OCI-LY7 (cell line): ENCODE data around the gene VMO1. TPM values are rescaled to one million over a fixed set of nuclear protein-coding genes. Genes with fewer than 3 reads are reported as not detected.

Source experiments
- BruUV-seq: library from RNA; stranded (reverse); fragments of 400-500 nt; replicated peaks from 2 replicates; lab custom pipeline; 2021; lab: Mats Ljungman, UMichigan
- CTCF ChIA-PET: fragments of 300-600 bp; sonication (Branson Sonifier 250); formaldehyde crosslinking; loops from one replicate; lab custom pipeline; 2022; ENCODE audit warnings: antibody characterized with exemption; ENCODE audit not compliant: unreplicated experiment; lab: Charles Lee
- POLR2A ChIA-PET: fragments of 300-600 bp; sonication (Branson Sonifier 250); formaldehyde crosslinking; loops from one replicate; lab custom pipeline; 2022; ENCODE audit warnings: antibody characterized with exemption; lab: Charles Lee
- DNase-seq: peaks from one replicate; pipeline ENCODE4 v3.0.0-alpha.2; 2015; ENCODE audit warnings: low spot score
- H2AFZ ChIP-seq: fragments of 200-600 bp; sonication (generic), shearing (Covaris generic); 2 replicates; pipeline ENCODE4 v1.6.1; 2014; ENCODE audit warnings: mild to moderate bottlenecking, antibody characterized with exemption, low read length, moderate library complexity
- H3K27ac ChIP-seq: fragments of 200-600 bp; sonication (generic); 2 replicates; pipeline ENCODE4 v1.5.1; 2014; ENCODE audit warnings: mixed run types, low read depth, mild to moderate bottlenecking, moderate library complexity, low read length, inconsistent platforms; ENCODE audit not compliant: poor library complexity, severe bottlenecking
- H3K36me3 ChIP-seq: fragments of 200-600 bp; sonication (generic); 2 replicates; pipeline ENCODE4 v1.6.1; 2014; ENCODE audit warnings: mild to moderate bottlenecking, antibody characterized with exemption, low read length, moderate library complexity, mixed read lengths; ENCODE audit not compliant: insufficient read depth
- H3K4me1 ChIP-seq: fragments of 200-600 bp; sonication (generic); 2 replicates; pipeline ENCODE4 v1.5.1; 2014; ENCODE audit warnings: mild to moderate bottlenecking, low read length; ENCODE audit not compliant: insufficient read depth, poor library complexity, severe bottlenecking
- H3K4me2 ChIP-seq: fragments of 200-600 bp; sonication (generic); 2 replicates; pipeline ENCODE4 v1.6.1; 2014; ENCODE audit warnings: mild to moderate bottlenecking, low read length
- H3K4me3 ChIP-seq: fragments of 200-600 bp; sonication (generic); 2 replicates; pipeline ENCODE4 v1.5.1; 2014; ENCODE audit warnings: mild to moderate bottlenecking, low read depth, low read length; ENCODE audit not compliant: poor library complexity, severe bottlenecking
- H3K79me2 ChIP-seq: fragments of 200-600 bp; sonication (generic); 2 replicates; pipeline ENCODE4 v1.6.1; 2016; ENCODE audit warnings: low read depth, mild to moderate bottlenecking, low read length, moderate library complexity, mixed read lengths; ENCODE audit not compliant: insufficient read depth
- H3K9me2 ChIP-seq: fragments of 200-600 bp; sonication (generic); 2 replicates; pipeline ENCODE4 v1.6.1; 2016; ENCODE audit warnings: mild to moderate bottlenecking, low read length, mixed read lengths; ENCODE audit not compliant: insufficient read depth
- H3K9me3 ChIP-seq: fragments of 200-600 bp; sonication (generic); 2 replicates; pipeline ENCODE4 v1.6.1; 2014; ENCODE audit warnings: mild to moderate bottlenecking, mixed run types, low read length, mixed read lengths
- H4K20me1 ChIP-seq: fragments of 200-600 bp; sonication (generic); 2 replicates; pipeline ENCODE4 v1.6.1; 2014; ENCODE audit warnings: mild to moderate bottlenecking, antibody characterized with exemption, low read length, moderate library complexity, mixed read lengths; ENCODE audit not compliant: insufficient read depth
- EZH2phosphoT487 ChIP-seq: fragments of 200-600 bp; sonication (generic); IDR thresholded peaks from 2 replicates; pipeline ENCODE4 v1.6.1; 2018; ENCODE audit warnings: low read depth, borderline replicate concordance, mild to moderate bottlenecking, mixed run types, antibody characterized with exemption, low read length, moderate library complexity, mixed read lengths
- intact Hi-C: fragments of 100-400 bp; cut with micrococcal nuclease; formaldehyde crosslinking; loops from one replicate; pipeline ENCODE4 v1.10.0; 2022; ENCODE audit not compliant: unreplicated experiment
- total RNA-seq, 2 experiments: library from RNA; depleted of rRNA in 1 of 2; stranded (reverse); fragments of >200 nt in 1 of 2; shearing (Covaris generic) in 1 of 2; gene quantifications; 2 replicates each; pipeline ENCODE4 v1.2.3, GENCODE V29; 2014 to 2022
- TF ChIP-seq, protein P1 (sequence below): fragments of 200-600 bp; sonication (generic); conservative IDR thresholded peaks from 2 replicates; pipeline ENCODE4 v1.5.1; 2014; ENCODE audit warnings: mild to moderate bottlenecking, antibody characterized with exemption, low read length, moderate library complexity, mixed read lengths

Gene VMO1
- total RNA-seq, 2 experiments from 2014 or later, result not detected

GRCh38 chr17:4796552-4796920, 10.4 kb upstream of the VMO1 start:
- Histone ChIP-seq H3K4me1 (peaks cover 6% of the 10 kb centered on the region), H3K36me3 (peaks cover 23% of the 10 kb centered on the region; the same call in 1 of the 2 replicates), H3K79me2 (peaks cover 16% of the 10 kb centered on the region; the same call in 1 of the 2 replicates), H2AFZ (peak overlapping the region; percentile 76; the same call in 1 of the 2 replicates), H3K9me2 (no peaks in the 10 kb centered on the region), H3K27ac (peak overlapping the region; percentile 37), H3K9me3 (no peaks in the 10 kb centered on the region; the same call in 1 of the 2 replicates), H3K4me3 (peak overlapping the region; percentile 85), H4K20me1 (no peaks in the 10 kb centered on the region), H3K4me2 (peak overlapping the region; percentile 78)
- ChIA-PET POLR2A (interaction anchor here (0.7 kb wide), 1 partner anchor 674 kb away, joined by 5 read pairs; no protein-coding TSS in a partner anchor), CTCF (no interaction called here)
- intact Hi-C loops, result loop anchor here (1.0 kb wide), 1 partner anchor 11 kb away; the partner anchor contains the start of gene PLD2
- TF ChIP-seq, protein P1, sequence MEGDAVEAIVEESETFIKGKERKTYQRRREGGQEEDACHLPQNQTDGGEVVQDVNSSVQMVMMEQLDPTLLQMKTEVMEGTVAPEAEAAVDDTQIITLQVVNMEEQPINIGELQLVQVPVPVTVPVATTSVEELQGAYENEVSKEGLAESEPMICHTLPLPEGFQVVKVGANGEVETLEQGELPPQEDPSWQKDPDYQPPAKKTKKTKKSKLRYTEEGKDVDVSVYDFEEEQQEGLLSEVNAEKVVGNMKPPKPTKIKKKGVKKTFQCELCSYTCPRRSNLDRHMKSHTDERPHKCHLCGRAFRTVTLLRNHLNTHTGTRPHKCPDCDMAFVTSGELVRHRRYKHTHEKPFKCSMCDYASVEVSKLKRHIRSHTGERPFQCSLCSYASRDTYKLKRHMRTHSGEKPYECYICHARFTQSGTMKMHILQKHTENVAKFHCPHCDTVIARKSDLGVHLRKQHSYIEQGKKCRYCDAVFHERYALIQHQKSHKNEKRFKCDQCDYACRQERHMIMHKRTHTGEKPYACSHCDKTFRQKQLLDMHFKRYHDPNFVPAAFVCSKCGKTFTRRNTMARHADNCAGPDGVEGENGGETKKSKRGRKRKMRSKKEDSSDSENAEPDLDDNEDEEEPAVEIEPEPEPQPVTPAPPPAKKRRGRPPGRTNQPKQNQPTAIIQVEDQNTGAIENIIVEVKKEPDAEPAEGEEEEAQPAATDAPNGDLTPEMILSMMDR, result no peak
- TF ChIP-seq EZH2phosphoT487, result no peak
- no TSS peak for BruUV-seq
- no peak for DNase-seq

- H3K9me2 ChIP-seq, result no peaks in the 10 kb centered on the region
- CTCF ChIA-PET, result no interaction called here
- no peaks in the 10 kb centered on the region; the same call in 1 of the 2 replicates for H3K9me3 ChIP-seq
- intact Hi-C loops, result no loop called here
- peaks cover 16% of the 10 kb centered on the region; the same call in 1 of the 2 replicates for H3K79me2 ChIP-seq
- peaks cover 13% of the 10 kb centered on the region for H3K4me1 ChIP-seq
- H3K4me2 ChIP-seq, result no peak overlapping the region
- TF ChIP-seq, protein P1, result no peak
- no peak for TF ChIP-seq EZH2phosphoT487
- no TSS peak for BruUV-seq
- H2AFZ ChIP-seq, result peak overlapping the region; percentile 76
- no peak overlapping the region for H3K27ac ChIP-seq
- H3K4me3 ChIP-seq, result peak overlapping the region; percentile 85
- no peaks in the 10 kb centered on the region for H4K20me1 ChIP-seq
- H3K36me3 ChIP-seq, result peaks cover 19% of the 10 kb centered on the region; the same call in 1 of the 2 replicates
- POLR2A ChIA-PET, result no interaction called here
- DNase-seq, result no peak
Observed at GRCh38 chr17:4795168-4795567, 9.0 kb upstream of the VMO1 start.

DNA sequence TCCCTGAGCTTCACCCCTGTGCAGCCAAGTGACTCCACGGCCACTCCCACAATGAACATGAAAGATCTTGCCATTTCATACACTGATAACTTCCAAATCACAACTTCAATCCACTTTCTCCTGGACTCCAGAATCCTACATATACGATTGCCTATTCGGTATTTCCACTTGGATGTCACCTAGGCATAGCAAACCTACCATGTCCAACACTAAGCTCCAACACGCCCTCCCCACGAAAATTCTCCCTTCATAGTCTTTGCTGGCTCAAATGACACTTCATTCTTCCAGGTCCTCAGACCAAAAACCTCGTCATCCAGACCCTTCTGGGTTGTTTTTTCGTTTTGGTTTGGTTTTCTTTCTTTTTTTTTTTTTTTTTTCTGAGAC, 4.5 kb upstream of the VMO1 start:
- no peak for DNase-seq
- intact Hi-C loops, result loop anchor here (1.0 to 2.0 kb wide), 3 partner anchors 80 to 225 kb away; partner anchors contain the start of gene ARRB2
- ChIA-PET POLR2A (interaction anchor here (0.9 to 1.2 kb wide), 4 partner anchors 16 to 268 kb away, joined by 3 to 5 read pairs (median 4); partner anchors contain the start of genes ARRB2 and PLD2), CTCF (interaction anchor here (0.6 to 1.2 kb wide), 2 partner anchors 43 to 648 kb away, joined by 3 to 4 read pairs; no protein-coding TSS in a partner anchor)
- H3K36me3 ChIP-seq, result no peaks in the 10 kb centered on the region
- H2AFZ ChIP-seq, result peak overlapping the region; percentile 95
- no peaks in the 10 kb centered on the region for H4K20me1 ChIP-seq
- peak overlapping the region; percentile 68 for H3K4me3 ChIP-seq
- TF ChIP-seq, protein P1, result no peak
- no peak for TF ChIP-seq EZH2phosphoT487
- peak overlapping the region; percentile 78 for H3K4me2 ChIP-seq
- BruUV-seq, result no TSS peak
- no peaks in the 10 kb centered on the region for H3K9me2 ChIP-seq
- peaks cover 13% of the 10 kb centered on the region for H3K4me1 ChIP-seq
- H3K27ac ChIP-seq, result no peak overlapping the region
- no peaks in the 10 kb centered on the region; the same call in 1 of the 2 replicates for H3K9me3 ChIP-seq
- no peaks in the 10 kb centered on the region for H3K79me2 ChIP-seq
